MM.1S (cell line): ENCODE data around the gene ETNK2.

Source experiments
- DNase-seq: peaks from one replicate; pipeline ENCODE4 v3.0.0-alpha.2; 2015
- H2AFZ ChIP-seq: fragments of 300-600 bp; sonication (generic); 2 replicates; pipeline ENCODE4 v1.6.0; 2016; ENCODE audit warnings: antibody characterized with exemption, low read length
- H3F3A ChIP-seq: fragments of 300-600 bp; sonication (generic); 2 replicates; pipeline ENCODE4 v1.6.1; 2016; ENCODE audit warnings: mild to moderate bottlenecking, antibody characterized with exemption, low read length, moderate library complexity, mixed read lengths; ENCODE audit not compliant: insufficient read depth
- H3K27ac ChIP-seq: fragments of 300-600 bp; sonication (generic); 2 replicates; pipeline ENCODE4 v1.5.1; 2016; ENCODE audit warnings: mild to moderate bottlenecking, low read length
- H3K27me3 ChIP-seq: fragments of 300-600 bp; sonication (generic); replicated peaks from 2 replicates; pipeline ENCODE4 v1.6.0; 2016; ENCODE audit warnings: low read length; ENCODE audit not compliant: insufficient read depth
- H3K36me3 ChIP-seq: fragments of 300-600 bp; sonication (generic); replicated peaks from 2 replicates; pipeline ENCODE4 v1.6.1; 2016; ENCODE audit warnings: mild to moderate bottlenecking, low read length, mixed read lengths; ENCODE audit not compliant: insufficient read depth
- H3K4me1 ChIP-seq: fragments of 300-600 bp; sonication (generic); 2 replicates; pipeline ENCODE4 v1.6.1; 2016; ENCODE audit warnings: low read length, mixed read lengths
- H3K4me2 ChIP-seq: fragments of 300-600 bp; sonication (generic); 2 replicates; pipeline ENCODE4 v1.6.0; 2016; ENCODE audit warnings: low read depth, low read length
- H3K4me3 ChIP-seq: fragments of 300-600 bp; sonication (generic); 2 replicates; pipeline ENCODE4 v1.5.1; 2016; ENCODE audit warnings: low read length, mixed read lengths
- H3K79me2 ChIP-seq: fragments of 300-600 bp; sonication (generic); 2 replicates; pipeline ENCODE4 v1.6.1; 2016; ENCODE audit warnings: mixed run types, low read length, mixed read lengths
- H3K9ac ChIP-seq: fragments of 300-600 bp; sonication (generic); 2 replicates; pipeline ENCODE4 v1.6.1; 2016; ENCODE audit warnings: low read length, mixed read lengths
- H3K9me2 ChIP-seq: fragments of 300-600 bp; sonication (generic); replicated peaks from 2 replicates; pipeline ENCODE4 v1.6.1; 2016; ENCODE audit warnings: mild to moderate bottlenecking, low read length, mixed read lengths; ENCODE audit not compliant: insufficient read depth
- H3K9me3 ChIP-seq: fragments of 300-600 bp; sonication (generic); replicated peaks from 2 replicates; pipeline ENCODE4 v1.6.1; 2016; ENCODE audit warnings: mild to moderate bottlenecking, low read length, mixed read lengths; ENCODE audit not compliant: insufficient read depth
- H4K20me1 ChIP-seq: fragments of 300-600 bp; sonication (generic); 2 replicates; pipeline ENCODE4 v1.6.1; 2016; ENCODE audit warnings: mild to moderate bottlenecking, low read length, moderate library complexity, mixed read lengths; ENCODE audit not compliant: insufficient read depth
- CTCF ChIP-seq: fragments of 300-600 bp; sonication (generic); IDR thresholded peaks from 2 replicates; pipeline ENCODE4 v1.5.1; 2016; ENCODE audit warnings: antibody characterized with exemption, low read length, mixed read lengths
- EZH2 ChIP-seq: fragments of 300-600 bp; sonication (generic); optimal IDR thresholded peaks from 2 replicates; pipeline ENCODE3; 2017; ENCODE audit warnings: low read depth, mild to moderate bottlenecking, antibody characterized with exemption, low read length, mixed read lengths
- EZH2phosphoT487 ChIP-seq: fragments of 300-600 bp; sonication (generic); IDR thresholded peaks from 2 replicates; pipeline ENCODE4 v1.6.1; 2018; ENCODE audit warnings: antibody characterized with exemption, low read length

Gene ETNK2

GRCh38 chr1:204081791-204082513 is 69.9 kb downstream of the ETNK2 start:
- H2AFZ ChIP-seq, result no peak overlapping the region
- no peak overlapping the region for H3K27ac ChIP-seq
- no peaks in the 10 kb centered on the region for H3K79me2 ChIP-seq
- H3K4me1 ChIP-seq, result 0 out of 2 replicates have a peak, but pooled peaks cover 5% of the 10 kb centered on the region
- no peaks in the 10 kb centered on the region for H3K9me3 ChIP-seq
- H3K27me3 ChIP-seq, result 0 out of 2 replicates have a peak, but pooled peaks cover 3% of the 10 kb centered on the region
- H3K4me3 ChIP-seq, result no peak overlapping the region
- no peak overlapping the region for H3K9ac ChIP-seq
- no peaks in the 10 kb centered on the region for H3K36me3 ChIP-seq
- no peak for DNase-seq
- TF ChIP-seq EZH2 (no peak), CTCF (no peak), EZH2phosphoT487 (no peak)
- H3F3A ChIP-seq, result no peaks in the 10 kb centered on the region
- no peak overlapping the region for H3K4me2 ChIP-seq
- no peaks in the 10 kb centered on the region for H4K20me1 ChIP-seq
- no peaks in the 10 kb centered on the region for H3K9me2 ChIP-seq

GRCh38 chr1:204081164-204081790 is 70.6 kb downstream of the ETNK2 start:
- TF ChIP-seq EZH2 (no peak), EZH2phosphoT487 (no peak), CTCF (no peak)
- H3K79me2 ChIP-seq, result no peaks in the 10 kb centered on the region
- no peaks in the 10 kb centered on the region for H3K36me3 ChIP-seq
- H3F3A ChIP-seq, result no peaks in the 10 kb centered on the region
- no peak for DNase-seq
- 0 out of 2 replicates have a peak, but pooled peaks cover 3% of the 10 kb centered on the region for H3K27me3 ChIP-seq
- no peak overlapping the region for H3K9ac ChIP-seq
- H3K4me2 ChIP-seq, result no peak overlapping the region
- H3K4me3 ChIP-seq, result no peak overlapping the region
- no peaks in the 10 kb centered on the region for H3K9me3 ChIP-seq
- H3K9me2 ChIP-seq, result no peaks in the 10 kb centered on the region
- H4K20me1 ChIP-seq, result no peaks in the 10 kb centered on the region
- H2AFZ ChIP-seq, result no peak overlapping the region
- no peak overlapping the region for H3K27ac ChIP-seq
- H3K4me1 ChIP-seq, result 0 out of 2 replicates have a peak, but pooled peaks cover 5% of the 10 kb centered on the region
